Ovary (tissue), 3 donors: Measurements from ENCODE around the gene CRHR1.

Experiments
- EP300 ChIP-seq: sonication (generic); formaldehyde crosslinking; IDR thresholded peaks from one replicate; pipeline ENCODE4 v1.6.1; 2017; ENCODE audit warnings: antibody characterized with exemption
- TF ChIP-seq, protein P1 (sequence below), 3 donors: fragments of 450-650 bp in 2 of 3; fragments of 200-600 bp in 1 of 3; IDR thresholded peaks; one replicate each; pipeline versions ENCODE4 v1.5.1 to v1.8.0; 2016 to 2022; ENCODE audit warnings: antibody characterized with exemption in 3 of 3, mild to moderate bottlenecking in 1 of 3
- donor health status: DM: no; HTN: no; CAD: no.

DNA sequence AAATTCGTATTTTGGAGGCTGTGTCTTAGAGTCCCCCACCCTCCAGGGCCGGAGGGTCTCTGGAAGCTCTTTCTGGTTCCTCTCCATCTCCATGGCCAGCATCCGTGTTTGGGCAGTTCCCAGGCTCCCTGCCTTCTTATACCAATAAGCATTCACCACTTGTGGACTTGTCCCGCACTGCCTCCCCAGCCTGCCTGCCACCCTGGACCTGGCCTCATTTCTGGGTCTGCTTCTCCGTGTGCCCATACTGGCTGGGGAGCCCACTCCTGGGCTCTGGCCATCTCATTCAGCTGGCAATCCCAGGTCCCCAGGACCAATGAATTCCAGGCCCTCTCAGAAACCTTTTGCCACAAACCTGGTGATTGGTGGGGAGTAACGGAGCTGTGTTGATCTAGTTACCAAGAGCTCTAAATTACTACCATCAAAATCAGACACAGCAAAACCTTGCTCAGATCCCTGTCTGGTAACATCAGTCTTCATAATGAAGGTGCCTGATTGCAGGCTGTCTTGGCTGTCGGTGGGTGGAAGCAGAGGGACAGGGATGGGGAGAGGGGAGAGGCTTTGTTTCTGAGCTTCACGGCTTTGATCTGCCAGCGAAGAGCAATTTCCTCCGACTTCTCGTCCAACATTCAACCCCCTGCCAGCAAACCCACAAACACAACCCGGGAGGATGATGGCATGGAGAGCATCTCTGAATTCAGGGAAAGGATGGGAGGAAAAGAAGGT lies 27.7 kb upstream of the CRHR1 start:
- TF ChIP-seq, protein P1, sequence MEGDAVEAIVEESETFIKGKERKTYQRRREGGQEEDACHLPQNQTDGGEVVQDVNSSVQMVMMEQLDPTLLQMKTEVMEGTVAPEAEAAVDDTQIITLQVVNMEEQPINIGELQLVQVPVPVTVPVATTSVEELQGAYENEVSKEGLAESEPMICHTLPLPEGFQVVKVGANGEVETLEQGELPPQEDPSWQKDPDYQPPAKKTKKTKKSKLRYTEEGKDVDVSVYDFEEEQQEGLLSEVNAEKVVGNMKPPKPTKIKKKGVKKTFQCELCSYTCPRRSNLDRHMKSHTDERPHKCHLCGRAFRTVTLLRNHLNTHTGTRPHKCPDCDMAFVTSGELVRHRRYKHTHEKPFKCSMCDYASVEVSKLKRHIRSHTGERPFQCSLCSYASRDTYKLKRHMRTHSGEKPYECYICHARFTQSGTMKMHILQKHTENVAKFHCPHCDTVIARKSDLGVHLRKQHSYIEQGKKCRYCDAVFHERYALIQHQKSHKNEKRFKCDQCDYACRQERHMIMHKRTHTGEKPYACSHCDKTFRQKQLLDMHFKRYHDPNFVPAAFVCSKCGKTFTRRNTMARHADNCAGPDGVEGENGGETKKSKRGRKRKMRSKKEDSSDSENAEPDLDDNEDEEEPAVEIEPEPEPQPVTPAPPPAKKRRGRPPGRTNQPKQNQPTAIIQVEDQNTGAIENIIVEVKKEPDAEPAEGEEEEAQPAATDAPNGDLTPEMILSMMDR (IDR thresholded peaks at IDR 0.05) = no peak
- no peak for TF ChIP-seq EP300
